NT2/D1 (cell line): ENCODE results near the gene SRRM2.

Source experiments
- SUZ12 ChIP-seq: IDR thresholded peaks from 2 replicates; pipeline ENCODE4 v1.6.1; 2011; ENCODE audit not compliant: insufficient read length, insufficient read depth; ENCODE audit errors: extremely low read depth
- YY1 ChIP-seq: IDR thresholded peaks from 2 replicates; pipeline ENCODE4 v1.6.1; 2011; ENCODE audit not compliant: insufficient read length, insufficient read depth

GRCh38 chr16:2704166-2704982 is 48.1 kb upstream of the SRRM2 start:
- no peak for TF ChIP-seq YY1
- TF ChIP-seq SUZ12: no peak
